ENCODE results near the gene TYW3. TPM values are rescaled to one million over a fixed set of nuclear protein-coding genes. Genes with fewer than 3 reads are reported as not detected.
"Not testable (repeated sequence)": the region's sequence is repeated elsewhere in the genome, so short reads cannot be mapped to it uniquely, and the experiment has no call there.

The TYW3 gene
- total and polyA plus RNA-seq, 2 of the 13 experiments (the other 11 are each of a cell fraction or from before 2014, with no cell fraction given), result 17.6 to 45.8 TPM

DNA sequence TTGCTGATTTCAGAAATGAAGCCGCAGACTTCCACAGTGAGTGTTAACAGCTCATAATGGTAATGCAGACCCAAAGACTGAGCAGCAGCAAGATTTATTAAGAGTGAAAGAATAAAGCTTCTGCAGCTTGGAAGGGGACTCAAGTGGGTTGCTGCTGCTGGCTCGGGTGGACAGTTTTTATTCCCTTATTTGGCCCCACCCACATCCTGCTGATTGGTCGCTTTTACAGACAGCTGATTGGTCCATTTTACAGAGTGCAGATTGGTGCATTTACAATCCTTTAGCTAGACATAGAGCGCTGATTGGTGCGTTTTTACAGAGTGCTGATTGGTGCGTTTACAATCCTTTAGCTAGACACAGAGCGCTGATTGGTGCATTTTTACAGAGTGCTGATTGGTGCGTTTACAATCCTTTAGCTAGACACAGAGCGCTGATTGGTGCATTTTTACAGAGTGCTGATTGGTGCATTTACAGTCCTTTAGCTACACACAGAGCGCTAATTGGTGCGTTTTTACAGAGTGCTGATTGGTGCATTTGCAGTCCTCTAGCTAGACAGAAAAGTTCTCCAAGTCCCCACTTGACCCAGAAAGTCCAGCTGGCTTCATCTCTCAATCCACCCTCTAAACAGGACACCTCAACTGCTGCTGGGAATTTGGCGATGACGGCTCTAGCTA is 7.5 kb downstream of the TYW3 start:
- BruUV-seq (replicated peaks); ATAC-seq; H3K9me3 ChIP-seq (ENCODE audit: low read length); CTCF ChIA-PET (ENCODE audit: low intra/inter-chr PET ratio, low total read pairs); DNase-seq (ENCODE audit: low spot score); H4K20me1 ChIP-seq (ENCODE audit: insufficient read depth, low read length); intact Hi-C loops (cut with micrococcal nuclease; ENCODE audit: unreplicated experiment); POLR2A ChIA-PET; FAIRE-seq; H3K4me3 ChIP-seq (replicated peaks in 1 of 3; ENCODE audit: insufficient read depth in 1 of 3, low read depth in 2 of 3, low read length in 3 of 3); H3K27ac ChIP-seq (ENCODE audit: extremely low read length, insufficient read depth, low read length); H3K9ac ChIP-seq (ENCODE audit: insufficient read depth, low read depth, low read length); H3K27me3 ChIP-seq (ENCODE audit: control insufficient read depth in 1 of 2, insufficient read depth in 2 of 2, low read length in 2 of 2); H3K79me2 ChIP-seq (ENCODE audit: insufficient read depth, low read length); in situ Hi-C loops (cut with HindIII; ENCODE audit: extremely low pct_ligation_motif_present, low pct_unique_long_range_greater_than_20kb); H3K4me2 ChIP-seq (ENCODE audit: low read depth, low read length); H2AFZ ChIP-seq (ENCODE audit: low read length): not testable (repeated sequence)
- 89% methylated on average over 13 of the region's 13 CpGs for WGBS (ENCODE audit: low lambda C conversion rate)
- Histone ChIP-seq H3K36me3 (replicated peaks in 1 of 2; ENCODE audit: control insufficient read depth in 1 of 2, insufficient read depth in 2 of 2, low read length in 2 of 2) (peaks cover 23 to 52% of the 10 kb centered on the region in 2 experiments; a peak in 4 of 5 replicates), H3K4me1 (ENCODE audit: insufficient read depth, low read length) (peaks cover 13% of the 10 kb centered on the region)
- peak in 1 of 2 experiments; percentile 34; a peak in 2 of 4 replicates for TF ChIP-seq MAFK (conservative IDR thresholded peaks at IDR 0.05 in 1 of 2, IDR thresholded peaks at IDR 0.05 in 1 of 2; ENCODE audit: low read length in 2 of 2)
- TF ChIP-seq MAFF (IDR thresholded peaks at IDR 0.05; ENCODE audit: low read depth, low read length), result peak; percentile 12; the same call in 1 of the 2 replicates

DNA sequence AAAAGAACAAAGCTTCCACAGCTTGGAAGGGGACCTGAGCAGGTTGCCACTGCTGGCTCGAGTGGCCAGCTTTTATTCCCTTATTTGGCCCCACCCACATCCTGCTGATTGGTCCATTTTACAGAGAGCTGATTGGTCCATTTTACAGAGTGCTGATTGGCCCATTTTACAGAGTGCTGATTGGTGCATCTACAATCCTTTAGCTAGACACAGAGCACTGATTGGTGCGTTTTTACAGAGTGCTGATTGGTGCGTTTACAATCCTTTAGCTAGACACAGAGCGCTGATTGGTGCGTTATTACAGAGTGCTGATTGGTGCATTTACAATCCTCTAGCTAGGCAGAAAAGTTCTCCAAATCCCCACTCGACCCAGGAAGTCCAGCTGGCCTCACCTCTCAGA is 12.3 kb downstream of the TYW3 start:
- CTCF ChIA-PET (ENCODE audit: low intra/inter-chr PET ratio, low total read pairs); H3K4me3 ChIP-seq (replicated peaks in 1 of 3; ENCODE audit: insufficient read depth in 1 of 3, low read depth in 2 of 3, low read length in 3 of 3); H3K79me2 ChIP-seq (ENCODE audit: insufficient read depth, low read length); H3K9ac ChIP-seq (ENCODE audit: insufficient read depth, low read depth, low read length); H3K27ac ChIP-seq (ENCODE audit: extremely low read length, insufficient read depth, low read length); H3K27me3 ChIP-seq (ENCODE audit: control insufficient read depth in 1 of 2, insufficient read depth in 2 of 2, low read length in 2 of 2); intact Hi-C loops (cut with micrococcal nuclease; ENCODE audit: unreplicated experiment); H3K9me3 ChIP-seq (ENCODE audit: low read length); POLR2A ChIA-PET; H2AFZ ChIP-seq (ENCODE audit: low read length); BruUV-seq (replicated peaks); DNase-seq (ENCODE audit: low spot score); H3K4me2 ChIP-seq (ENCODE audit: low read depth, low read length); H4K20me1 ChIP-seq (ENCODE audit: insufficient read depth, low read length); ATAC-seq; in situ Hi-C loops (cut with HindIII; ENCODE audit: extremely low pct_ligation_motif_present, low pct_unique_long_range_greater_than_20kb); FAIRE-seq: not testable (repeated sequence)
- peaks cover 13% of the 10 kb centered on the region; the same call in 1 of the 2 replicates for H3K4me1 ChIP-seq (ENCODE audit: insufficient read depth, low read length)
- 100% methylated on average over 6 of the region's 6 CpGs for WGBS (ENCODE audit: low lambda C conversion rate)
- TF ChIP-seq NFYC (CRISPR knock-in tag; IDR thresholded peaks at IDR 0.05), result 0 out of 2 replicates have a peak, but pooled peaks have one; percentile 14
- peaks cover 10 to 35% of the 10 kb centered on the region in 2 experiments; a peak in 4 of 5 replicates for H3K36me3 ChIP-seq (replicated peaks in 1 of 2; ENCODE audit: control insufficient read depth in 1 of 2, insufficient read depth in 2 of 2, low read length in 2 of 2)

All from HepG2 (cell line).